GM06990 (cell line): ENCODE data around the gene CACNA1D.

ENCODE experiments used
- DNase-seq: peaks from one replicate; pipeline ENCODE4 v3.0.0-alpha.2; 2011; ENCODE audit not compliant: insufficient read length; ENCODE audit errors: extremely low read depth
- H3K27me3 ChIP-seq: replicated peaks from 2 replicates; pipeline ENCODE4 v1.6.0; 2011; ENCODE audit warnings: low read length; ENCODE audit not compliant: control insufficient read depth, insufficient read depth
- H3K36me3 ChIP-seq: 2 replicates; pipeline ENCODE4 v1.5.1; 2011; ENCODE audit warnings: low read length; ENCODE audit not compliant: control insufficient read depth, insufficient read depth
- H3K4me3 ChIP-seq: replicated peaks from 2 replicates; pipeline ENCODE4 v1.5.1; 2011; ENCODE audit warnings: low read depth, mild to moderate bottlenecking, control low read depth, low read length
- TF ChIP-seq, protein P1 (sequence below): IDR thresholded peaks from 2 replicates; pipeline ENCODE4 v1.5.1; 2011; ENCODE audit warnings: low read length, control low read depth, mild to moderate bottlenecking, inconsistent platforms; ENCODE audit not compliant: insufficient read depth, poor library complexity, severe bottlenecking

Gene CACNA1D

DNA sequence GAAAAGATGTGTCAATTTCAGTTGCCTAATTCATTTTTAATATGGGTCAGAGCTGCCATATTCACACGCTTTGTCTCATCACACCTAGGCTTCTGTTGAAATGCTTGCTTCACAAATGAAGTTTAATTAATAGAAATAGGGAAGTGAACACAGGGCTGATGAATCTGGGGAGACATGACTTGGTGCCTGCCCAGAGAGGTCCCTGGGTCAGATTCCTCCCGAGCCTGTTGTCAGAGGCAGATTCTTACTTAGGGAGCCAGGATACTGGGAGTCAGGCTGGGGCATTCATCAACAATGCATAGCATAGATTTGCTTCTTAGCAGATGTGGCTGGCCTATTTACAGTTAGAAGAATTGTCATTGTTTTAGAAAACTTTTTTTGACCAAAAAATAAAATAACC lies 90.6 kb downstream of the CACNA1D start:
- H3K36me3 ChIP-seq: no peaks in the 10 kb centered on the region
- TF ChIP-seq, protein P1, sequence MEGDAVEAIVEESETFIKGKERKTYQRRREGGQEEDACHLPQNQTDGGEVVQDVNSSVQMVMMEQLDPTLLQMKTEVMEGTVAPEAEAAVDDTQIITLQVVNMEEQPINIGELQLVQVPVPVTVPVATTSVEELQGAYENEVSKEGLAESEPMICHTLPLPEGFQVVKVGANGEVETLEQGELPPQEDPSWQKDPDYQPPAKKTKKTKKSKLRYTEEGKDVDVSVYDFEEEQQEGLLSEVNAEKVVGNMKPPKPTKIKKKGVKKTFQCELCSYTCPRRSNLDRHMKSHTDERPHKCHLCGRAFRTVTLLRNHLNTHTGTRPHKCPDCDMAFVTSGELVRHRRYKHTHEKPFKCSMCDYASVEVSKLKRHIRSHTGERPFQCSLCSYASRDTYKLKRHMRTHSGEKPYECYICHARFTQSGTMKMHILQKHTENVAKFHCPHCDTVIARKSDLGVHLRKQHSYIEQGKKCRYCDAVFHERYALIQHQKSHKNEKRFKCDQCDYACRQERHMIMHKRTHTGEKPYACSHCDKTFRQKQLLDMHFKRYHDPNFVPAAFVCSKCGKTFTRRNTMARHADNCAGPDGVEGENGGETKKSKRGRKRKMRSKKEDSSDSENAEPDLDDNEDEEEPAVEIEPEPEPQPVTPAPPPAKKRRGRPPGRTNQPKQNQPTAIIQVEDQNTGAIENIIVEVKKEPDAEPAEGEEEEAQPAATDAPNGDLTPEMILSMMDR: no peak
- no peak overlapping the region for H3K4me3 ChIP-seq
- H3K27me3 ChIP-seq: no peaks in the 10 kb centered on the region
- no peak for DNase-seq

DNA sequence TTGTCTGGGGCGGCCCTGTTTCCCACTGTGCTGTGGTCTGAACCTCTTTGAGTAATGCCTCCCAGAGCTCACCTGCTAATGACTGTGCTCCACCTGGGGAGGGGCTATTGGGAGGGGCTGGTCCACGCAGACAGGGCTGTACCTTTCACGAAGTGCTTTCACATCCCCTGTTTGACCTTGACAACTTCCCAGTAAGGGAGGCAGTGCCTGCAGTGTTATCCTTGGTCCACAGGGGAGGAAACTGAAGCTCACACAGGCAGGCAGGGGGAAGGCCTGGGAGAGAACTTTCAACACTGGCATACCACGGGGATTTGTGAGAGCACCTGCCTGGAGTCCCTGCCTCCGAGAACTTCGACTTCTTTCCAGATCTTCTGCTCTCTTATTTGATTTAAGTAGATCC lies 91.2 kb downstream of the CACNA1D start:
- no peak for DNase-seq
- Histone ChIP-seq H3K27me3 (no peaks in the 10 kb centered on the region), H3K4me3 (no peak overlapping the region), H3K36me3 (no peaks in the 10 kb centered on the region)
- TF ChIP-seq, protein P1: no peak

DNA sequence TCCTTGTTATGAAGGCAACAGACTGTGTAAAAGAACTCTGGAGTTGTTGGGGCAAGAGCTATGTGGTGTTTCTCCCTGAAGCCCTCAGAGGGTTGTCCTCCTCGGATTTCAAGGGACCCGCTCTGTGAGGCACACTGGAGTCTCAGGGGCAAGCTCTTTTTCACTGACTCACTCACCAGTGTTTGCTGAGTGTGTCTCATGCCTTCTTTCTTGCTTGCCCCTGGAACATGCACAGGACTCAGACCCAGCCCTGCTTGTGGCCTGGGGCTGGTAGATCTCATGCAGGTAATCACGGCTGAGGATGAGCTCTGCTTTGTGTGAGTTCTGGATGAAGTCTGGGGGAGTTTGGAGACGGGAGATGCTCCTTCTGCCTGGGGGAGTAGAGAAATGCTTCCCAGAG lies 93.7 kb downstream of the CACNA1D start:
- DNase-seq: no peak
- Histone ChIP-seq H3K27me3 (no peaks in the 10 kb centered on the region), H3K4me3 (no peak overlapping the region), H3K36me3 (no peaks in the 10 kb centered on the region)
- TF ChIP-seq, protein P1: no peak

DNA sequence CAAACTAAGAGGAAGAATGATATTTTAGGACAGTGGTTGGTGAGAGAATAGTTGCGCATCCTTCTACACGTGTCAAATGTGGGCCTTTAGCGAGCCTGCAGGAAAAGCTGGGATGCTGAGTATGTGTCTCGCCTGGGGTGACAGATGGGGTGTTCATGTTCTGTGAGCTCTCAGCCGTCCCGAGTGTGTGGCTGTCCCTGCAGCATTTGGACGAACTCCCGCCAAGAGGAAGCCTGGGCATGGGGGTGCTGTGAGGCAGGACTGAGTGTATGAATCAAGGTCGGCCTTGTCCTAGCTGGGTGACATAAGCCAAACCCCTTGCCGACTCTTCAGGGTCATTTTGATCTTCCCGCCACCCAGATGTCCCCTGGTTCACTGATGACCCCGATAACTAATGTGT lies 94.8 kb downstream of the CACNA1D start:
- no peak overlapping the region for H3K4me3 ChIP-seq
- H3K36me3 ChIP-seq: no peaks in the 10 kb centered on the region
- H3K27me3 ChIP-seq: no peaks in the 10 kb centered on the region
- TF ChIP-seq, protein P1: no peak
- DNase-seq: no peak

DNA sequence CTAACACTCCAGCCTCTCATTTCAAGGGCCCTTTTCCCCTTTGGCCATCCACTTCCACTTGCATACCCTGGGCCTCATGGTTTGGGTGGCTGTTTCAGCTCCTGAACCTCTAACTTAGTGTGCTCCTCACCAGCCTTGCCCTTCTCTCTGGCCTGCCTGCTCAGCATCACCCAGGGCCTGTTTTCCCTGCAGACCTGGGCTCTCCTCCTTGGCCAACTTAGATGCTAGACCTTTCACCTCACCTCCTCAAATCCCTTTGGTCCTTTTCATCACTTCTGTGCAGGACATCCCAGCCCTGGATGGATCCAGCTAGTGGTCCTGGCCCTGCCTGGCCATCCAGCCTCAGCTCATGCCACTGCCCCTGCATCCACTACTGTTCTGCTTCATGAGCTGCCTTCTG lies 95.4 kb downstream of the CACNA1D start:
- Histone ChIP-seq H3K36me3 (no peaks in the 10 kb centered on the region), H3K27me3 (no peaks in the 10 kb centered on the region), H3K4me3 (no peak overlapping the region)
- TF ChIP-seq, protein P1: no peak
- DNase-seq: no peak

DNA sequence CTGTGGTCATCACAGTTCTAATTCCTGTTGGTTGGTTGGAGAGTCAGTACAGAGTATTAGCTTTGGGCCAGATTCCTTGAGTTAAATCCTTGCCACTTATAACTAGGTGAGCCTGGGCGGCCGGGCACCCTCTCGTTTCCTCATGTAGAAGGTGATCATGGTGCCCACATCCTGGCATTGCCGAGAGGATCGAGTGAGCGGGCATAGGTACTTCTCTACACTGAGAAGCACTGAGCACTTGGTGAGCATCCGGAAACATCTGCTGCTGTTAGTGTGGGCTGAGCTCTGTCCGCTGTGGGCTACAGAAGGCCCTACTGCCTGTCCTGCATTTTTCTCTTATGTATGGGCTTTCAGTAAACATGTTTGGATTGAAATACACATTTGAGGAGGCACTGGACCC lies 96.2 kb downstream of the CACNA1D start:
- H3K4me3 ChIP-seq: no peak overlapping the region
- TF ChIP-seq, protein P1: no peak
- H3K27me3 ChIP-seq: no peaks in the 10 kb centered on the region
- no peaks in the 10 kb centered on the region for H3K36me3 ChIP-seq
- DNase-seq: no peak
